Mesothelial cell of epicardium (in vitro differentiated cells): Measurements from ENCODE around the gene USPL1. TPM values are rescaled to one million over a fixed set of nuclear protein-coding genes. Genes with fewer than 3 reads are reported as not detected.

Experiments used
- DNase-seq, 2 experiments: peaks; one replicate each; pipeline ENCODE4 v3.0.0; 2021; ENCODE audit warnings: low spot score in 2 of 2; ENCODE audit not compliant: unreplicated experiment in 2 of 2
- H3K27ac Mint-ChIP-seq: 2 replicates; pipeline ENCODE4 v1.8.0; 2021; ENCODE audit warnings: mixed read lengths
- H3K27me3 Mint-ChIP-seq: 2 replicates; pipeline ENCODE4 v1.8.0; 2021; ENCODE audit warnings: low read depth, mixed read lengths
- H3K36me3 Mint-ChIP-seq: 2 replicates; pipeline ENCODE4 v1.8.0; 2021; ENCODE audit warnings: mixed read lengths
- H3K4me1 Mint-ChIP-seq: 2 replicates; pipeline ENCODE4 v1.8.0; 2021; ENCODE audit warnings: mixed read lengths
- H3K4me3 Mint-ChIP-seq: 2 replicates; pipeline ENCODE4 v1.8.0; 2021; ENCODE audit warnings: mild to moderate bottlenecking, moderate library complexity, mixed read lengths
- H3K9me3 Mint-ChIP-seq: 2 replicates; pipeline ENCODE4 v1.8.0; 2021; ENCODE audit warnings: mixed read lengths
- CTCF ChIP-seq: fragments of 200-600 bp; sonication (generic); IDR thresholded peaks from one replicate; pipeline ENCODE4 v1.5.0; 2021; ENCODE audit warnings: antibody characterized with exemption; ENCODE audit not compliant: unreplicated experiment
- total RNA-seq: library from RNA; stranded (reverse); gene quantifications from 3 replicates; pipeline ENCODE4 v1.2.1, GENCODE V29; 2021

USPL1 gene
- total RNA-seq, 1 donor from 2014 or later, result 21.4 TPM

GRCh38 chr13:30607908-30608307 is 9.8 kb upstream of the USPL1 start:
- Mint-ChIP-seq H3K36me3 (peaks cover 3% of the 10 kb centered on the region), H3K27ac (no peak overlapping the region), H3K27me3 (no peaks in the 10 kb centered on the region), H3K4me1 (peaks cover 10% of the 10 kb centered on the region), H3K4me3 (no peak overlapping the region), H3K9me3 (peaks cover 4% of the 10 kb centered on the region)
- DNase-seq, result no peak
- TF ChIP-seq CTCF, result no peak

GRCh38 chr13:30608364-30608763 is 9.4 kb upstream of the USPL1 start:
- DNase-seq, result no peak
- Mint-ChIP-seq H3K4me3 (no peak overlapping the region), H3K4me1 (peaks cover 10% of the 10 kb centered on the region), H3K9me3 (peaks cover 4% of the 10 kb centered on the region), H3K36me3 (peaks cover 3% of the 10 kb centered on the region), H3K27me3 (no peaks in the 10 kb centered on the region), H3K27ac (peak overlapping the region; percentile 86)
- TF ChIP-seq CTCF, result no peak

GRCh38 chr13:30610311-30610710 is 7.4 kb upstream of the USPL1 start:
- peaks cover 4% of the 10 kb centered on the region for H3K9me3 Mint-ChIP-seq
- no peak for TF ChIP-seq CTCF
- H3K36me3 Mint-ChIP-seq, result peaks cover 6% of the 10 kb centered on the region
- no peaks in the 10 kb centered on the region for H3K27me3 Mint-ChIP-seq
- peaks cover 15% of the 10 kb centered on the region for H3K4me1 Mint-ChIP-seq
- no peak overlapping the region for H3K4me3 Mint-ChIP-seq
- DNase-seq, result no peak
- peak overlapping the region; percentile 64 for H3K27ac Mint-ChIP-seq

GRCh38 chr13:30615481-30615865 is 2.2 kb upstream of the USPL1 start:
- H3K27ac Mint-ChIP-seq, result no peak overlapping the region
- no peaks in the 10 kb centered on the region for H3K27me3 Mint-ChIP-seq
- TF ChIP-seq CTCF, result no peak
- peaks cover 11% of the 10 kb centered on the region for H3K4me1 Mint-ChIP-seq
- DNase-seq, result no peak
- H3K36me3 Mint-ChIP-seq, result peaks cover 3% of the 10 kb centered on the region
- H3K9me3 Mint-ChIP-seq, result no peaks in the 10 kb centered on the region
- H3K4me3 Mint-ChIP-seq, result no peak overlapping the region

- Mint-ChIP-seq H3K27me3 (no peaks in the 10 kb centered on the region), H3K36me3 (peaks cover 4% of the 10 kb centered on the region), H3K27ac (no peak overlapping the region)
Measured at GRCh38 chr13:30615866-30616541, 1.7 kb upstream of the USPL1 start.

More at GRCh38 chr13:30615866-30616541, 1.7 kb upstream of the USPL1 start:
- Mint-ChIP-seq H3K4me1 (peaks cover 11% of the 10 kb centered on the region), H3K9me3 (no peaks in the 10 kb centered on the region), H3K4me3 (no peak overlapping the region)
- no peak for DNase-seq
- no peak for TF ChIP-seq CTCF
